ENCODE results near the gene ATG10. TPM values are rescaled to one million over a fixed set of nuclear protein-coding genes. Genes with fewer than 3 reads are reported as not detected.
"Not testable (repeated sequence)": the region's sequence is repeated elsewhere in the genome, so short reads cannot be mapped to it uniquely, and the experiment has no call there.

ATG10 gene
- total RNA-seq, result 1 to 10 TPM; 6.1 to 8.0 TPM

DNA sequence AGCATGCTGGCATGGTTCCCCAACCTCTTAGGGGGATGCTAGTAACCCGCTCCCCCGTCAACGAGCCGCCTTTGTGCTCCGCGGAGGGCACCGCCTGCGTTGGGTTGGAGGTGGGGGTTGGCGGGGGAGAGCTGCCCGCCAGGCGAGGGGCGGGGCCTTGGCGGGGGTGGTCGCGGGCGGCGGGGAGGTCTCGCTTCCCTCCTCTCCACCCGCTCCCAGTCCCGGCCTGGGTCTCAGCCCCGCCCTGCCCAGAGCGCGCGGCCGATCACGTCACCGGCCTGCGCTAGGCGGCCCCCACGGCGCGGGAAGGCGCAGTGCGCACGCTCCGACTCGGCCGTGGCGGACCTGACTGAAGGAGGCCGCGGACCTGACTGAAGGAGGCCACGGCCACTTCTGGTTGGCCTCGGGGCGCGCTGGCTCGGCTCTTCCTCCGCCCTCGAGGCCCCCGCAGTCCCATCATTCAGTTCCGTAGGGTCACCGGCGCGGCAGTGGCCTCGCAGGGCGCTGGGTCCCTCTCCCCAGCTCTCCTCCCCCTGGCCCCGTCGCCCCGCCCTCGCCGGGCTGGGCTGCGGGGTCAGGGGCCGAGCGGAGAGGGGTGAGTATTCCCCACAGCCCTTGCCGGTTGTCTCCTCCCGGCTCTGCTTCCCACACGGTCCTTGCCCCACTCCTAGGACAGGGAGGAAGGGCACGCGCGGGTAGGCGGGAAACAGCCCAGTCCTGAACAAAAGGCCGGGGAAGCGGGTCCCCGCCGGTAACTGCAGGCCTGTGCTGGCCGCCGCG is at the start of gene ATG10:
Gene ATG10, plus strand, starts transcription at position 312 of the 780 bp plus-strand sequence. CDS start 15,548 bp downstream, outside the sequence.
- no peaks in the 10 kb centered on the region for H3K4me1 Mint-ChIP-seq
- H3K9me3 Mint-ChIP-seq, result no peaks in the 10 kb centered on the region
- H3K4me3 Mint-ChIP-seq, result peak within 1 kb of the TSS; percentile 91
- ATAC-seq (replicated peaks), result peak; percentile 97
- peaks cover 4% of the 10 kb centered on the region for H3K36me3 Mint-ChIP-seq (ENCODE audit: low read depth)
- peak within 1 kb of the TSS; percentile 93 for H3K27ac Mint-ChIP-seq
- H3K27me3 Mint-ChIP-seq, result no peaks in the 10 kb centered on the region

DNA sequence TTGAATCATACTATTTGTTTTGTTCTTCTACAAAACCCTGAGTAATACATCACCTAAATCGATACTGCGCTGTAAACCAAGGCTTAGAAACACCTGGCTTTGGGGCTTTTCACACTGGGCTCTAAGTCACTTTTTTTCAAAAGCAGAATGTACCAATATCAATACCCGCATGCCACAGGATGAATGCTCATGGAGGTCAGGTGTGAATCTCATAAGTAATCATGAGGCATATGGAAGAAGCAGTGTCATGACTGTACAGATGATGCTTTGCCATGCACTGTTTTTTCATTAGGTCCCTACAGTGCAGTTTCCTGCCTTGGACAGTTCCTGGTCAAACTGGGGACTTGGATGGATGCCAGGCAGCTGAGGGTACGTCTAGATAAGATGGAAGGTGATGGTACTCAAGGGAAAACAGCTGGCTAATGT is 49.0 kb upstream of the ATG10 start:
- ATAC-seq (replicated peaks), result peak; percentile 68
- Mint-ChIP-seq H3K4me1 (no peaks in the 10 kb centered on the region), H3K4me3 (no peak overlapping the region), H3K27me3 (peaks cover 5% of the 10 kb centered on the region), H3K9me3 (peaks cover 2% of the 10 kb centered on the region), H3K36me3 (ENCODE audit: low read depth) (no peaks in the 10 kb centered on the region), H3K27ac (no peak overlapping the region)

DNA sequence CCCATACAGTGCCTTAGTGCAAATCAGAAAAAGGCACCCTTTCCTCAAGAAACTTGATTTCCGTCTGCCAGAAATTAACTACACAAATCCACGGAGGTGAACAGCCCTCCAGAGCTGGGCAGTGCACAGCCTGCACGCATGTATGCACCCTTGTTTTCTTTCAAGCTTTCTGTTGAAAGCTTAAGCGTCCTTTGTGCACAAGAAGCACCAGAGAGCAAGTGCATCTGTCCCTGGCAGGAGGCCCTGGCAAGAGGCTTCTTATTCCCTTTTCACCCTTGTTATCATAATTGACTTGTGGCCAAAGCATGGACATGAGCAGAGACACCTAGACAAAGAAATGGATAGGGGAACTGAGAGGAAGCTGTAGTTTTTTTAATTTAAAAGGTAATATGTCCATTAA is 47.4 kb upstream of the ATG10 start:
- H3K9me3 Mint-ChIP-seq, result peaks cover 6% of the 10 kb centered on the region
- H3K27me3 Mint-ChIP-seq, result peaks cover 5% of the 10 kb centered on the region
- no peaks in the 10 kb centered on the region for H3K4me1 Mint-ChIP-seq
- ATAC-seq (replicated peaks), result no peak
- H3K27ac Mint-ChIP-seq, result no peak overlapping the region
- no peaks in the 10 kb centered on the region for H3K36me3 Mint-ChIP-seq (ENCODE audit: low read depth)
- no peak overlapping the region for H3K4me3 Mint-ChIP-seq

DNA sequence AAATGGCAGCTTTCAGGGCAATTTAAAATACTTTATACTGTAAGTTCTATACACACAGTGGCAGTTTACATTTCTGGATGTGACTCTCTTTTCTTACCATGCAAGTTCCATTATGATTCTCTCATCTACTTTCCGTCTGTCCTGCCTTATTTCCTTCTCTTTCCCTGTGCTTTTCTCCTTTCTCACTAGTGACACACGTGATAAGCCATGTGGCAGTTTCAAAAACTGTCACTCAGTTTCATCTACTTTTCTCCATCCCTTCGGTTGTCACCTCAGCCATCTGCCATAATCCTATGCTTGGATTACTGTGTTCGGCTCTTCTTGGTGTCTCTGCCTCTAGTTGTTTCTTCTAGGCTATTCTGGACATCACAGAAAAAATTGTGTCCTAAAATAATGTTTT is 46.8 kb upstream of the ATG10 start:
- H3K9me3 Mint-ChIP-seq, result peaks cover 6% of the 10 kb centered on the region
- H3K27me3 Mint-ChIP-seq, result peaks cover 5% of the 10 kb centered on the region
- no peak overlapping the region for H3K27ac Mint-ChIP-seq
- H3K4me1 Mint-ChIP-seq, result no peaks in the 10 kb centered on the region
- no peak for ATAC-seq (replicated peaks)
- no peaks in the 10 kb centered on the region for H3K36me3 Mint-ChIP-seq (ENCODE audit: low read depth)
- no peak overlapping the region for H3K4me3 Mint-ChIP-seq

DNA sequence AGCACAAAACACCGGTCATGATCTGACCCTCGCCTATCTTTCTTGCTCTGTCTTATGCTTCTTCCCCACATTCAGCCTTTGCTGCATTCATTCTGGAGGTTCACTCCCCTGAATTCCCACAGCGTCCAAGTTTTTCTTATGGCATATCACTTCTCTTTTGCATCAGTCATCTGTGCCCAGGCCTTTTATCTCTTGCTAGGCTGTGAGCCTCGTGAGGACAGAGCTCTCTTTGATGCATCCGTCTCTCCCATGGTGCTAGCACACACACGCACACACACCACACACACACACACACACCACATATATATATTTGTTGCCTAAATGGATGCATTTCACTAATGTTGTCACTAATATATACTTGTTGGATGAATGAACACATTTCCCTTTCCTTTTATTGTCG is 45.8 kb upstream of the ATG10 start:
- no peak for ATAC-seq (replicated peaks)
- Mint-ChIP-seq H3K36me3 (ENCODE audit: low read depth) (no peaks in the 10 kb centered on the region), H3K4me3 (no peak overlapping the region), H3K27ac (no peak overlapping the region), H3K9me3 (peaks cover 6% of the 10 kb centered on the region), H3K4me1 (no peaks in the 10 kb centered on the region), H3K27me3 (peaks cover 5% of the 10 kb centered on the region)

DNA sequence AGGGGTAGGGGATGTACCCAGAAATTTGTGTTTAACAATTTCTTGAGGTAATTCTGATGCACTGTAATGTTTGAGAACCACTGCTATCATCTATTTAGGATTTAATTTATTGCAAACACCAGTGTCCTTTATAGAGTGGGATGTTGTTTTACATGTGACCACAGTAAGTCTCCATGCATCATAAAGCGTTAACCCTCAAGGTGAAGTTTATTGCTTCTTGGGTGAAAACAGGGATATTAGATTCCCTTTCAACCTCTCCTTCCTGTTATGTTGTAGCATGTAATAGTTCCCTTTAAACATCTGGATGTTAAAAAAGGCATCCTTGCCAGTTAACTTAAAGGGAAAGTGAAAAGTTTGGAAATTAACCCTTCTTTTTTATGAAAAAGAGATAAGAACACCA is 35.8 kb upstream of the ATG10 start:
- H3K4me3 Mint-ChIP-seq, result no peak overlapping the region
- H3K27me3 Mint-ChIP-seq, result peaks cover 3% of the 10 kb centered on the region
- H3K9me3 Mint-ChIP-seq, result peaks cover 2% of the 10 kb centered on the region
- no peak overlapping the region for H3K27ac Mint-ChIP-seq
- no peaks in the 10 kb centered on the region for H3K36me3 Mint-ChIP-seq (ENCODE audit: low read depth)
- ATAC-seq (replicated peaks), result no peak
- no peaks in the 10 kb centered on the region for H3K4me1 Mint-ChIP-seq

DNA sequence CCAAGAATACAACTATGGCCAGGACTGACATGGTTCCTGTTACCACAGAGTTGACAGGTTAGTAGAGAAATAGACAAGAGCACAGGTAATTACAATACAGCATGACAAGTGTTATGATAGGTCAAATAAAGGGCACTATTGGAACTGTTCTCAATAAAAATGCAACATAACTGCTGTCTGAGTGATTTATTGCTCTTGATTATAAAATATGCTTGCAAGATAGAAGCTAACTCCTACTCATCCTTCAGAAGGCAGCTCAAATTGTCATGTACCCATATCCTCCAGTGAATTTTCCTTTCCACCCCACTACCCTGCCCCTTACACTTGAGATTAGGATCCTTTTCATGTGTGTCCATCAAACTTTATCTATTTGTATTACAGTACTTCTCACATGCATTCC is 35.1 kb upstream of the ATG10 start:
- H3K36me3 Mint-ChIP-seq (ENCODE audit: low read depth), result no peaks in the 10 kb centered on the region
- H3K27me3 Mint-ChIP-seq, result peaks cover 3% of the 10 kb centered on the region
- no peak overlapping the region for H3K4me3 Mint-ChIP-seq
- no peaks in the 10 kb centered on the region for H3K4me1 Mint-ChIP-seq
- ATAC-seq (replicated peaks), result no peak
- H3K9me3 Mint-ChIP-seq, result peaks cover 7% of the 10 kb centered on the region
- no peak overlapping the region for H3K27ac Mint-ChIP-seq

DNA sequence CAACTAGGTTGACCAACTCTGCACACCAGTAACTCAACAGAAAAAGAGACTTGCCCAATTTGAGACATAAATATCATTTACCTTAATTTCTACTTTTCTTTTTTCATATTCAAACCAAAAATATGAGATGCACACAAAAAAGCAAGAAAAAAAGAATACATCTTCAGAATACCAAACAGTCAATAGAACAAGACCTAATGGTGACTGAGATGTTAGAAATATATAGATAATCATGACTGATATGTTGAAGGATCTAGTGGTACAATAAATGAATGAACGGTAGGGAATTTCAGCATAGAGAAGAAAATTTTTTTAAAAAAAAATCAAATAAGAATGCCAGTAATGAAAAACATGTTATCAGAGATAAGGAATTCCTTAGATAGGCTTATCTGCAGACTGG is 29.1 kb upstream of the ATG10 start:
- ATAC-seq (replicated peaks), result no peak
- no peaks in the 10 kb centered on the region for H3K4me1 Mint-ChIP-seq
- no peak overlapping the region for H3K4me3 Mint-ChIP-seq
- no peaks in the 10 kb centered on the region for H3K27me3 Mint-ChIP-seq
- H3K36me3 Mint-ChIP-seq (ENCODE audit: low read depth), result no peaks in the 10 kb centered on the region
- no peak overlapping the region for H3K27ac Mint-ChIP-seq
- peaks cover 15% of the 10 kb centered on the region for H3K9me3 Mint-ChIP-seq

DNA sequence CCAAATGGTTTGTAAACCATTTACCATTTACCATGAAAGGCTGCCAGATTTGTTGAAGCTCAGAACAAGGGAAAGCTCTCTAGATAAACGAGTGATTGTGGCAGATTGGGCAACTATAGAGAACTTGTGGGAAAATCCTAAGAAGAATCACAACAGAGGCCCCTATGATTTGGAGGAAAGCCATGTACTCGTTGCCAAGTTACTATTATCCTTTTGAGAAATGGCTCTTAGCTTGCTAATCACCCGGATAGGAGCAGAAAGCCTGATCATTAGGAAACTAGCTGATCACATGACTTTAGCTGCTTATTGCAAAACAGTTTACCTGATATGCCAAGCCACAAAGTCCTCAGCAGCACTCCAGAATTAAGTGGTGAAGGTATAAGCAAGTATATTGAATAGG is 23.5 kb upstream of the ATG10 start:
- H3K36me3 Mint-ChIP-seq (ENCODE audit: low read depth), result no peaks in the 10 kb centered on the region
- H3K9me3 Mint-ChIP-seq, result no peaks in the 10 kb centered on the region
- ATAC-seq (replicated peaks), result no peak
- no peaks in the 10 kb centered on the region for H3K27me3 Mint-ChIP-seq
- H3K4me1 Mint-ChIP-seq, result no peaks in the 10 kb centered on the region
- no peak overlapping the region for H3K27ac Mint-ChIP-seq
- no peak overlapping the region for H3K4me3 Mint-ChIP-seq

DNA sequence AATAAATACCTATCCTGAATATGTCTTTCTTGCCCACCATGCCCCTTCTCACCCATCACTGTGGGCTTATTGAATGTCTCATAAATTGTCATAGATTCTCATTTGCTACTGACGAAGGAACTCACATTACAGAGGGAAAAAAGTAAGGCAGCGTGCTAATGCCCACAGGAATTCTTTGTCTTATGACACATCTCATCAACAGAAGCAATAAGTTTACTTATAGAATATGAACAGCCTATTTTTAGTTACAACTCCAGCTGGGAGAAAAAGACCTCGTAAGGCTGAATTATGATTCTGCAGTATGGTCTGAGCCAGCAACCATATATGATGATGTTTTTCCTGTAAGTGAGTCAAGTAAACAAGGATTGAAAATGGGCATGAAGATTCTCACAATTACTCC is 22.4 kb upstream of the ATG10 start:
- H3K36me3 Mint-ChIP-seq (ENCODE audit: low read depth), result no peaks in the 10 kb centered on the region
- H3K4me1 Mint-ChIP-seq, result no peaks in the 10 kb centered on the region
- no peaks in the 10 kb centered on the region for H3K27me3 Mint-ChIP-seq
- no peak for ATAC-seq (replicated peaks)
- H3K9me3 Mint-ChIP-seq, result no peaks in the 10 kb centered on the region
- no peak overlapping the region for H3K4me3 Mint-ChIP-seq
- no peak overlapping the region for H3K27ac Mint-ChIP-seq

DNA sequence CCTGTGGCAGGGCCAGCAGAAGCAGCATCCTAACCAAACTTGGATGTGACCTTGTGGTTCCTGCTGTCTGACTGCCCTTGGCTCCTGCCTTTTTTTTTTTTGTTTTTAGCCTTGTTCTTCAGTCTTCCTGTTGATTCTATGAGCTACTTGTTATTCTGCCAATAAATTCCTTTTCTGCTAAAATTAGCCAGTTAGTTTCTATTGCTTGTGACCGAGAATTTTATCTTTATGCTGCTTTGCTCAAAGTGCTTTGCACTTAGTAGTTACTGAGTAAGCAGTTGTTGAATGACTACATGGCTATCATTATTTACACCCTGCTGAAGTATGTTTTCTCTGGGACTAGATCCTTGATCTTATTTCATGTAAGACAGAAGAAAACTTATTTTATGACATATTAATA is 20.8 kb upstream of the ATG10 start:
- no peaks in the 10 kb centered on the region for H3K27me3 Mint-ChIP-seq
- no peak overlapping the region for H3K27ac Mint-ChIP-seq
- ATAC-seq (replicated peaks), result no peak
- no peak overlapping the region for H3K4me3 Mint-ChIP-seq
- no peaks in the 10 kb centered on the region for H3K4me1 Mint-ChIP-seq
- no peaks in the 10 kb centered on the region for H3K36me3 Mint-ChIP-seq (ENCODE audit: low read depth)
- no peaks in the 10 kb centered on the region for H3K9me3 Mint-ChIP-seq

DNA sequence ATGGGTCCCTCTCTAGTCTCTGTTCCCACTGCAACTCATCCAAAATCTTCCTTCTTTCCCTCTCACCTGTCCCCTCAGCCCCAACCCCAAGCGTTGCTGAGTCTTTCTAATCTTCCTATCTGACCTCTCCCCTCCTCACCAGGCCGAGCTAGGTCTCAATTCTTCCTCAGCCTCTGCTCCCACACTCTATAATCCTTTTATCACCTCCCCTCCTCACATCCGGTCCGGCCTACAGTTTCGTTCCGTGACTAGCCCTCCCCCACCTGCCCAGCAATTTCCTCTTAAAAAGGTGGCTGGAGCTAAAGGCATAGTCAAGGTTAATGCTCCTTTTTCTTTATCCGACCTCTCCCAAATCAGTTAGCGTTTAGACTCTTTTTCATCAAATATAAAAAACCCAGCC is 17.0 kb upstream of the ATG10 start:
- H3K36me3 Mint-ChIP-seq (ENCODE audit: low read depth); H3K27ac Mint-ChIP-seq; ATAC-seq (replicated peaks); H3K27me3 Mint-ChIP-seq; H3K4me3 Mint-ChIP-seq; H3K9me3 Mint-ChIP-seq; H3K4me1 Mint-ChIP-seq: not testable (repeated sequence)

DNA sequence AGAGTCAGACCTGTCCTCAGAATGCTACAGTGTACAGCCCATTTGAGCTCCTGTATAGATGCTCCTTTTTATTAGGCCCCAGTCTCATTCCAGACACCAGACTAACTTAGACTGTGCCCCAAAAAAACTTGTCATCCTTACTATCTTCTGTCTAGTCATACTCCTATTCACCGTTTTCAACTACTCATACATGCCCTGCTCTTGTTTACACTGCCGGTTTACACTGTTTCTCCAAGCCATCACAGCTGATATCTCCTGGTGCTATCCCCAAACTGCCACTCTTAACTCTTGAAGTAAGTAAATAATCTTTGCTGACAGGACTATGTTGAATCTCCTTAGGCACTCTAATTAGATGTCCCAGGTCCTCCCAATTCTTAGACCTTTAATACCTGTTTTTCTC is 13.7 kb upstream of the ATG10 start:
- H3K4me3 Mint-ChIP-seq; ATAC-seq (replicated peaks): not testable (repeated sequence)

DNA sequence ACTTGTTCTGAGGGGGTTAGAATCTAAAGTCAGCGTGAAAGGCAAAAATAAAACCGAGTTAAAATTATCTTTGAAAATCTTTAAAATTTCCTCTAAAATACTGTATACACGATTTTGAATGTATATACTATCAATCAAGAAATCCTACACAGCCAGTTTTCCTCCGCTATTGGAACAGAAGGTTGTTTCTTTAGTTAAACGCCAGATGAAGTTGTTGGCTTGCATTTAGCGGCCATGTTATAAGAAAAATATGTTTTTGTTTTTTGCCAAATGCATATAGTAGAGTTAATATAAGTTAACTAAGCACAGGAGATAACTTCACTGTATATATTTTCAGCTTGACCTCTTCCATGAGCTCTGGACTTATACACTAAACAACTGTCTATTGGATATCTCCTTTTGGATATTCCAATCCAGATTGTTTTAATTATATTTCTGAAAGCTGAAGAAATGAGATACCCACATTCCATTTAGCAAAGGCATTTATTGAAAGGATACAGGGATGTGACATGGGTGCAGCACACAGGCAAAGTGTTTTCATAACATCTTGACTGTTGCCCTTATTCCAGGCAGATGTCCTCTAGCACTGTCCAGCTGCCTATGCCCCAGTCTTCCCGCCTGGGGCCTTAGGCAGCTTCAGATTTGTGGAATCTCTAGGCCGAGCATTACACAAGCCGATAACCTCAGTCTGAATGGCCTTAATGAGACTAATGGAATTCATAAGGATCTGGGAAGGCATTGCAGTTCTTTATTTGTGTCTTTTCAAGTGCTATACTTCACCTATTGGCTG is 10.0 kb upstream of the ATG10 start:
- H3K27me3 Mint-ChIP-seq, result peaks cover 4% of the 10 kb centered on the region
- H3K4me3 Mint-ChIP-seq, result no peak overlapping the region
- no peaks in the 10 kb centered on the region for H3K9me3 Mint-ChIP-seq
- H3K36me3 Mint-ChIP-seq (ENCODE audit: low read depth), result no peaks in the 10 kb centered on the region
- H3K27ac Mint-ChIP-seq, result no peak overlapping the region
- no peaks in the 10 kb centered on the region for H3K4me1 Mint-ChIP-seq
- no peak for ATAC-seq (replicated peaks)

More for the DNA sequence above, 13.7 kb upstream of the ATG10 start:
- H3K9me3 Mint-ChIP-seq; H3K27me3 Mint-ChIP-seq; H3K4me1 Mint-ChIP-seq; H3K27ac Mint-ChIP-seq; H3K36me3 Mint-ChIP-seq (ENCODE audit: low read depth): not testable (repeated sequence)

DNA sequence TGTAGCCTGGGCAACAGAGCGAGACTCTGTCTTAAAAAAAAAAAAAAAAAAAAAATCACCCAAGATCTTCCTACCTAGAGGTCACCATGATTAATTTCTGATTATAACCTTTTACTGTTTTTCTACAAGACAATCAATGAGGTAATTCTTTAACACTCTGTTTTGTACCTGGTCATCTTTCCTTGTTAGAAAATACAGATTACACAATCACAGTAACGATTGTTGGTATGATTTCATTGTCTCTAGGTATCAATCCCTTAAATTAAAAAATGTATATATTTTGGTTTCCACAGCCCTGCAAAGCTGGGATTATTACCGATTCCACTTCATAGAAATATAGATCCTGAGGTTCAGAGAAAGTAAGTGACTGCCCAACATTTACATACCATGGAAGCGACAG is 8.3 kb upstream of the ATG10 start:
- no peak overlapping the region for H3K27ac Mint-ChIP-seq
- no peak overlapping the region for H3K4me3 Mint-ChIP-seq
- peaks cover 4% of the 10 kb centered on the region for H3K27me3 Mint-ChIP-seq
- ATAC-seq (replicated peaks), result no peak
- no peaks in the 10 kb centered on the region for H3K9me3 Mint-ChIP-seq
- no peaks in the 10 kb centered on the region for H3K36me3 Mint-ChIP-seq (ENCODE audit: low read depth)
- H3K4me1 Mint-ChIP-seq, result no peaks in the 10 kb centered on the region

All from activated T-helper 17 cell treated with anti-CD3 and anti-CD28 coated beads, Interleukin-2, amount 50 U/mL, for 72 hours (primary cell).